A673 (cell line): Measurements from ENCODE around the gene KIF26B.

ENCODE experiments used
- EZH2 ChIP-seq: fragments of 200-600 bp; sonication (generic); IDR thresholded peaks from 2 replicates; pipeline ENCODE4 v1.6.1; 2017; ENCODE audit warnings: borderline replicate concordance, low read depth, mild to moderate bottlenecking, mixed read lengths, antibody characterized with exemption, low read length; ENCODE audit not compliant: poor library complexity, severe bottlenecking
- TF ChIP-seq, protein P1 (sequence below): fragments of 300-800, 200-600 bp; sonication (generic); conservative IDR thresholded peaks from 2 replicates; pipeline ENCODE4 v1.5.1; 2017; ENCODE audit warnings: low read depth, mild to moderate bottlenecking, antibody characterized with exemption, low read length, moderate library complexity, mixed read lengths

- TF ChIP-seq, protein P1, sequence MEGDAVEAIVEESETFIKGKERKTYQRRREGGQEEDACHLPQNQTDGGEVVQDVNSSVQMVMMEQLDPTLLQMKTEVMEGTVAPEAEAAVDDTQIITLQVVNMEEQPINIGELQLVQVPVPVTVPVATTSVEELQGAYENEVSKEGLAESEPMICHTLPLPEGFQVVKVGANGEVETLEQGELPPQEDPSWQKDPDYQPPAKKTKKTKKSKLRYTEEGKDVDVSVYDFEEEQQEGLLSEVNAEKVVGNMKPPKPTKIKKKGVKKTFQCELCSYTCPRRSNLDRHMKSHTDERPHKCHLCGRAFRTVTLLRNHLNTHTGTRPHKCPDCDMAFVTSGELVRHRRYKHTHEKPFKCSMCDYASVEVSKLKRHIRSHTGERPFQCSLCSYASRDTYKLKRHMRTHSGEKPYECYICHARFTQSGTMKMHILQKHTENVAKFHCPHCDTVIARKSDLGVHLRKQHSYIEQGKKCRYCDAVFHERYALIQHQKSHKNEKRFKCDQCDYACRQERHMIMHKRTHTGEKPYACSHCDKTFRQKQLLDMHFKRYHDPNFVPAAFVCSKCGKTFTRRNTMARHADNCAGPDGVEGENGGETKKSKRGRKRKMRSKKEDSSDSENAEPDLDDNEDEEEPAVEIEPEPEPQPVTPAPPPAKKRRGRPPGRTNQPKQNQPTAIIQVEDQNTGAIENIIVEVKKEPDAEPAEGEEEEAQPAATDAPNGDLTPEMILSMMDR = no peak
- no peak for TF ChIP-seq EZH2
Observed at GRCh38 chr1:245240648-245241165, 85.9 kb downstream of the KIF26B start.
